GM10847 (cell line): Measurements from ENCODE around the gene FAHD2A.

Experiments
- POLR2A ChIP-seq: IDR thresholded peaks from 2 replicates; pipeline ENCODE4 v1.6.1; 2011; ENCODE audit not compliant: insufficient read length; ENCODE audit errors: extremely low read depth

Gene FAHD2A

GRCh38 chr2:95372845-95373244 lies 29.7 kb upstream of the FAHD2A start:
- no peak for TF ChIP-seq POLR2A

- no peak for TF ChIP-seq POLR2A
These were observed 28.5 kb upstream of the FAHD2A start for GRCh38 chr2:95374029-95374428.

- no peak for TF ChIP-seq POLR2A
These were observed 28.0 kb upstream of the FAHD2A start for GRCh38 chr2:95374451-95374920.

- no peak for TF ChIP-seq POLR2A
These were observed 27.5 kb upstream of the FAHD2A start for GRCh38 chr2:95374921-95375471.

GRCh38 chr2:95375532-95376150 lies 26.9 kb upstream of the FAHD2A start:
- TF ChIP-seq POLR2A = no peak

- TF ChIP-seq POLR2A = no peak
These were observed 25.9 kb upstream of the FAHD2A start for GRCh38 chr2:95376311-95377215.

GRCh38 chr2:95377216-95378123 lies 25.0 kb upstream of the FAHD2A start:
- no peak for TF ChIP-seq POLR2A

GRCh38 chr2:95379371-95379831 lies 23.1 kb upstream of the FAHD2A start:
- no peak for TF ChIP-seq POLR2A

- no peak for TF ChIP-seq POLR2A
These were observed 22.2 kb upstream of the FAHD2A start for GRCh38 chr2:95380280-95380679.

GRCh38 chr2:95380731-95381130 lies 21.8 kb upstream of the FAHD2A start:
- no peak for TF ChIP-seq POLR2A

- TF ChIP-seq POLR2A = no peak
These were observed 21.0 kb upstream of the FAHD2A start for GRCh38 chr2:95381212-95382191.

- TF ChIP-seq POLR2A = no peak
These were observed 20.3 kb upstream of the FAHD2A start for GRCh38 chr2:95382192-95382591.

- no peak for TF ChIP-seq POLR2A
These were observed 19.5 kb upstream of the FAHD2A start for GRCh38 chr2:95382686-95383634.

GRCh38 chr2:95383635-95384027 lies 18.9 kb upstream of the FAHD2A start:
- TF ChIP-seq POLR2A = no peak
